Liver (tissue), 9 donors: ENCODE results near the gene IGF1. TPM values are rescaled to one million over a fixed set of nuclear protein-coding genes. Genes with fewer than 3 reads are reported as not detected.

Source experiments
- DNase-seq: peaks from one replicate; pipeline ENCODE4 v3.0.0-alpha.2; 2017; ENCODE audit warnings: low spot score
- H3K27ac ChIP-seq, 2 donors: one replicate each; pipeline ENCODE4 v1.7.0; 2013; ENCODE audit warnings: inconsistent platforms in 2 of 2, low read length in 2 of 2, control low read depth in 1 of 2, low read depth in 1 of 2, mild to moderate bottlenecking in 1 of 2
- H3K27me3 ChIP-seq, 4 donors: one replicate each; pipeline versions ENCODE4 v1.6.1 to v1.7.0; 2013; ENCODE audit warnings: low read length in 3 of 4, inconsistent platforms in 1 of 4, mild to moderate bottlenecking in 1 of 4, moderate library complexity in 1 of 4; ENCODE audit not compliant: control insufficient read depth in 4 of 4, insufficient read depth in 4 of 4
- H3K36me3 ChIP-seq, 4 donors: one replicate each; pipeline versions ENCODE4 v1.6.1 to v1.7.0; 2013; ENCODE audit warnings: low read length in 3 of 4, mild to moderate bottlenecking in 3 of 4, low read depth in 1 of 4, moderate library complexity in 1 of 4; ENCODE audit not compliant: control insufficient read depth in 4 of 4, insufficient read depth in 3 of 4
- H3K4me1 ChIP-seq, 4 donors: one replicate each; pipeline versions ENCODE4 v1.6.1 to v1.7.0; 2013; ENCODE audit warnings: low read length in 3 of 4, mild to moderate bottlenecking in 3 of 4, moderate library complexity in 1 of 4; ENCODE audit not compliant: control insufficient read depth in 4 of 4, insufficient read depth in 4 of 4
- H3K4me3 ChIP-seq, 3 donors: one replicate each; pipeline versions ENCODE4 v1.6.1 to v1.7.0; 2013; ENCODE audit warnings: low read length in 3 of 3, control low read depth in 1 of 3, low read depth in 1 of 3, mild to moderate bottlenecking in 1 of 3
- H3K9ac ChIP-seq, 2 donors: one replicate each; pipeline ENCODE4 v1.7.0; 2013; ENCODE audit warnings: low read length in 2 of 2, mild to moderate bottlenecking in 2 of 2, moderate library complexity in 2 of 2, control low read depth in 1 of 2, low read depth in 1 of 2
- H3K9me3 ChIP-seq, 4 donors: one replicate each; pipeline versions ENCODE4 v1.6.1 to v1.7.0; 2013; ENCODE audit warnings: low read length in 3 of 4; ENCODE audit not compliant: control insufficient read depth in 4 of 4
- ATF3 ChIP-seq: IDR thresholded peaks from 2 replicates; pipeline ENCODE4 v1.6.1; 2016; ENCODE audit warnings: antibody characterized with exemption
- CTCF ChIP-seq: fragments of 150-350 bp; IDR thresholded peaks from 2 replicates; pipeline ENCODE4 v1.5.1; 2017; ENCODE audit warnings: improper control_type of control experiment, low read depth, low read length; ENCODE audit not compliant: missing input control
- EGR1 ChIP-seq, 2 donors: IDR thresholded peaks; 2 replicates each; pipeline ENCODE4 v1.6.1; 2016 to 2018; ENCODE audit warnings: antibody characterized with exemption in 2 of 2, low read depth in 2 of 2
- FOXA1 ChIP-seq: IDR thresholded peaks from 2 replicates; pipeline ENCODE4 v1.6.1; 2016; ENCODE audit warnings: antibody characterized with exemption
- FOXA2 ChIP-seq: IDR thresholded peaks from 2 replicates; pipeline ENCODE4 v1.6.1; 2016; ENCODE audit warnings: antibody characterized with exemption
- GABPA ChIP-seq, 2 donors: IDR thresholded peaks in 1 of 2; conservative IDR thresholded peaks in 1 of 2; 2 replicates each; pipeline ENCODE4 v1.6.1; 2016; ENCODE audit warnings: antibody characterized with exemption in 2 of 2, mild to moderate bottlenecking in 1 of 2, moderate library complexity in 1 of 2
- HNF4A ChIP-seq, 2 donors: conservative IDR thresholded peaks; 2 replicates each; pipeline ENCODE4 v1.6.1; 2016; ENCODE audit warnings: antibody characterized with exemption in 2 of 2, mild to moderate bottlenecking in 2 of 2
- HNF4G ChIP-seq: IDR thresholded peaks from 2 replicates; pipeline ENCODE4 v1.6.1; 2016; ENCODE audit warnings: antibody characterized with exemption
- JUND ChIP-seq, 2 donors: IDR thresholded peaks; 2 replicates each; pipeline ENCODE4 v1.6.1; 2016; ENCODE audit warnings: antibody characterized with exemption in 2 of 2
- NR2F2 ChIP-seq: IDR thresholded peaks from 2 replicates; pipeline ENCODE4 v1.6.1; 2016; ENCODE audit warnings: antibody characterized with exemption
- RAD21 ChIP-seq, 2 donors: IDR thresholded peaks; 2 replicates each; pipeline ENCODE4 v1.6.1; 2016; ENCODE audit warnings: antibody characterized with exemption in 2 of 2, mild to moderate bottlenecking in 2 of 2
- REST ChIP-seq: IDR thresholded peaks from 2 replicates; pipeline ENCODE4 v1.6.1; 2016; ENCODE audit warnings: antibody characterized with exemption, mild to moderate bottlenecking
- RXRA ChIP-seq, 2 donors: IDR thresholded peaks; 2 replicates each; pipeline ENCODE4 v1.6.1; 2017 to 2018; ENCODE audit warnings: antibody characterized with exemption in 2 of 2, mild to moderate bottlenecking in 1 of 2
- SP1 ChIP-seq: IDR thresholded peaks from 2 replicates; pipeline ENCODE4 v1.6.1; 2018; ENCODE audit warnings: antibody characterized with exemption, mild to moderate bottlenecking
- TAF1 ChIP-seq: conservative IDR thresholded peaks from 2 replicates; pipeline ENCODE4 v1.6.1; 2016; ENCODE audit warnings: antibody characterized with exemption, mild to moderate bottlenecking
- YY1 ChIP-seq: IDR thresholded peaks from 2 replicates; pipeline ENCODE4 v1.6.1; 2016; ENCODE audit warnings: antibody characterized with exemption, mild to moderate bottlenecking
- WGBS: extraction: QIAGEN DNeasy Blood & Tissue Kit; methylation state at CpG from one replicate; pipeline ENCODE4 v1.1.7; 2013; 5-methylcytosine and 5-hydroxymethylcytosine counted together
- polyA plus RNA-seq, 2 donors: library from polyadenylated mRNA; stranded (reverse) in 1 of 2; unstranded in 1 of 2; fragments of 200-250 nt in 1 of 2; fragments of >200 nt in 1 of 2; fragmentation: Nextera tagmentation in 1 of 2; extraction: Ambion mirVana in 1 of 2; gene quantifications; one replicate each; pipeline versions ENCODE4 v1.2.1 to v1.2.3, GENCODE V29; 2013 to 2015
- total RNA-seq, 2 donors: library from RNA; depleted of rRNA; stranded (reverse); fragments of >200 nt; gene quantifications; one replicate each; pipeline ENCODE4 v1.2.3, GENCODE V29; 2014
- TF ChIP-seq, protein P1 (sequence below): IDR thresholded peaks from 2 replicates; pipeline ENCODE4 v1.6.1; 2016; ENCODE audit warnings: antibody characterized with exemption
- TF ChIP-seq, protein P2 (sequence below): IDR thresholded peaks from 2 replicates; pipeline ENCODE4 v1.6.1; 2016; ENCODE audit warnings: antibody characterized with exemption
- donor health status: healthy.
- donor health status: healthy.
- donor health status: healthy.
- donor health status: healthy.
- donor health status: healthy.

Gene IGF1
- total and polyA plus RNA-seq, 4 donors, result 0.61 to 118 (median 33.3) TPM

GRCh38 chr12:102437511-102437910 is 42.9 kb downstream of the IGF1 start:
- H3K4me1 ChIP-seq, result peaks cover 0 to 11% (median 1%) of the 10 kb centered on the region in 4 donors
- TF ChIP-seq TAF1 (no peak), RXRA (IDR thresholded peaks at IDR 0.05) (no peak), GABPA (IDR thresholded peaks at IDR 0.05 in 1 of 2, conservative IDR thresholded peaks at IDR 0.05 in 1 of 2) (no peak), EGR1 (IDR thresholded peaks at IDR 0.05; ENCODE audit: low read depth in 2 of 2) (no peak), FOXA1 (no peak), ATF3 (no peak), YY1 (no peak), RAD21 (IDR thresholded peaks at IDR 0.05) (no peak), FOXA2 (no peak), CTCF (no peak), NR2F2 (no peak), HNF4A (conservative IDR thresholded peaks at IDR 0.05) (no peak), REST (no peak), HNF4G (no peak), JUND (IDR thresholded peaks at IDR 0.05) (no peak), SP1 (no peak)
- TF ChIP-seq, protein P1, sequence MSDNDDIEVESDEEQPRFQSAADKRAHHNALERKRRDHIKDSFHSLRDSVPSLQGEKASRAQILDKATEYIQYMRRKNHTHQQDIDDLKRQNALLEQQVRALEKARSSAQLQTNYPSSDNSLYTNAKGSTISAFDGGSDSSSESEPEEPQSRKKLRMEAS, result no peak
- TF ChIP-seq, protein P2, sequence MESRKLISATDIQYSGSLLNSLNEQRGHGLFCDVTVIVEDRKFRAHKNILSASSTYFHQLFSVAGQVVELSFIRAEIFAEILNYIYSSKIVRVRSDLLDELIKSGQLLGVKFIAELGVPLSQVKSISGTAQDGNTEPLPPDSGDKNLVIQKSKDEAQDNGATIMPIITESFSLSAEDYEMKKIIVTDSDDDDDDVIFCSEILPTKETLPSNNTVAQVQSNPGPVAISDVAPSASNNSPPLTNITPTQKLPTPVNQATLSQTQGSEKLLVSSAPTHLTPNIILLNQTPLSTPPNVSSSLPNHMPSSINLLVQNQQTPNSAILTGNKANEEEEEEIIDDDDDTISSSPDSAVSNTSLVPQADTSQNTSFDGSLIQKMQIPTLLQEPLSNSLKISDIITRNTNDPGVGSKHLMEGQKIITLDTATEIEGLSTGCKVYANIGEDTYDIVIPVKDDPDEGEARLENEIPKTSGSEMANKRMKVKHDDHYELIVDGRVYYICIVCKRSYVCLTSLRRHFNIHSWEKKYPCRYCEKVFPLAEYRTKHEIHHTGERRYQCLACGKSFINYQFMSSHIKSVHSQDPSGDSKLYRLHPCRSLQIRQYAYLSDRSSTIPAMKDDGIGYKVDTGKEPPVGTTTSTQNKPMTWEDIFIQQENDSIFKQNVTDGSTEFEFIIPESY, result no peak
- DNase-seq, result no peak
- no peak overlapping the region for H3K4me3 ChIP-seq
- H3K27me3 ChIP-seq, result no peaks in the 10 kb centered on the region
- 78% methylated on average over 3 of the region's 3 CpGs for WGBS
- peaks cover 0 to 8% (median 2%) of the 10 kb centered on the region in 4 donors for H3K36me3 ChIP-seq
- H3K9ac ChIP-seq, result no peak overlapping the region
- H3K9me3 ChIP-seq, result no peaks in the 10 kb centered on the region
- no peak overlapping the region for H3K27ac ChIP-seq
